Neural cell (in vitro differentiated cells): ENCODE data around the gene RCBTB2.

Source experiments
- POLR2AphosphoS5 ChIP-seq: IDR thresholded peaks from 2 replicates; pipeline ENCODE4 v1.6.1; 2012
- TF ChIP-seq, protein P1 (sequence below): fragments of 450-650 bp; IDR thresholded peaks from 2 replicates; pipeline ENCODE4 v1.5.1; 2014; ENCODE audit warnings: antibody characterized with exemption, mild to moderate bottlenecking, moderate library complexity; ENCODE audit not compliant: poor library complexity, severe bottlenecking

DNA sequence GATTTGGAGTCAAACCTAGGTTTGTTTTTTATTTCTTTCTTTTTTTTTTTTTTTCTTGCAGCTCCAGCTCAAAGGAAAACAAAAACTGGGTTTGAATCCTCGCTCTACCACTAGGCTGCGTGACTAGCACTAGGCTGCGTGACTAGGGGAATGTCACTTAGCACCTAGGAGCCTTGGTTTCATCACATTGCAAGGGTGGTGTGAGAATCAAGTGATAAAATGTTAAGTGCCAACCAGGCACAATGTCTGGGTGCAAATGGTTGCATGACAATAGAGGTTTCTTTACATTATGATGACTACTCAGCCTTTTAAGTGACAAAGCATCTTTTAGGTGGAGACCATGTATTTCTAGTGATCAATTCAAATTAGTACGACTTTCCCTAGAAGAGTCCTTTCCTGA, 27.9 kb downstream of the RCBTB2 start:
- no peak for TF ChIP-seq POLR2AphosphoS5
- TF ChIP-seq, protein P1, sequence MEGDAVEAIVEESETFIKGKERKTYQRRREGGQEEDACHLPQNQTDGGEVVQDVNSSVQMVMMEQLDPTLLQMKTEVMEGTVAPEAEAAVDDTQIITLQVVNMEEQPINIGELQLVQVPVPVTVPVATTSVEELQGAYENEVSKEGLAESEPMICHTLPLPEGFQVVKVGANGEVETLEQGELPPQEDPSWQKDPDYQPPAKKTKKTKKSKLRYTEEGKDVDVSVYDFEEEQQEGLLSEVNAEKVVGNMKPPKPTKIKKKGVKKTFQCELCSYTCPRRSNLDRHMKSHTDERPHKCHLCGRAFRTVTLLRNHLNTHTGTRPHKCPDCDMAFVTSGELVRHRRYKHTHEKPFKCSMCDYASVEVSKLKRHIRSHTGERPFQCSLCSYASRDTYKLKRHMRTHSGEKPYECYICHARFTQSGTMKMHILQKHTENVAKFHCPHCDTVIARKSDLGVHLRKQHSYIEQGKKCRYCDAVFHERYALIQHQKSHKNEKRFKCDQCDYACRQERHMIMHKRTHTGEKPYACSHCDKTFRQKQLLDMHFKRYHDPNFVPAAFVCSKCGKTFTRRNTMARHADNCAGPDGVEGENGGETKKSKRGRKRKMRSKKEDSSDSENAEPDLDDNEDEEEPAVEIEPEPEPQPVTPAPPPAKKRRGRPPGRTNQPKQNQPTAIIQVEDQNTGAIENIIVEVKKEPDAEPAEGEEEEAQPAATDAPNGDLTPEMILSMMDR, result no peak
